Panc1 (cell line): ENCODE measurements around the gene CLIC4. TPM values are rescaled to one million over a fixed set of nuclear protein-coding genes. Genes with fewer than 3 reads are reported as not detected.
"Not testable (repeated sequence)": the region's sequence is repeated elsewhere in the genome, so short reads cannot be mapped to it uniquely, and the experiment has no call there.

Source experiments
- ATAC-seq: fragments of 200-7000 bp; cut with Tn5 transposase; 2 replicates; pipeline ENCODE4 v1.9.1; 2020; ENCODE audit warnings: mild to moderate bottlenecking, moderate library complexity
- BruUV-seq: library from RNA; stranded (reverse); fragments of 400-500 nt; replicated peaks from 2 replicates; lab custom pipeline; 2021; lab: Mats Ljungman, UMichigan
- CTCF ChIA-PET: fragments of 300-600 bp; sonication (Branson Sonifier 250); formaldehyde crosslinking; loops from one replicate; lab custom pipeline; 2022; ENCODE audit warnings: antibody characterized with exemption; lab: Charles Lee
- POLR2A ChIA-PET: fragments of 300-600 bp; sonication (Branson Sonifier 250); formaldehyde crosslinking; loops from one replicate; lab custom pipeline; 2022; ENCODE audit warnings: antibody characterized with exemption; lab: Charles Lee
- DNase-seq: peaks from one replicate; pipeline ENCODE4 v3.0.0-alpha.2; 2010; ENCODE audit warnings: low read depth, low spot score
- H3K27ac ChIP-seq: 2 replicates; pipeline ENCODE4 v1.5.1; 2011; ENCODE audit warnings: mild to moderate bottlenecking, low read length, inconsistent platforms
- H3K27me3 ChIP-seq: fragments of 200-500 bp; sonication (Bioruptor generic); 2 replicates; pipeline ENCODE4 v1.6.0; 2014; ENCODE audit warnings: low read length, inconsistent platforms; ENCODE audit not compliant: control insufficient read depth, insufficient read depth
- H3K36me3 ChIP-seq: fragments of 200-500 bp; sonication (Bioruptor generic); 2 replicates; pipeline ENCODE4 v1.5.1; 2014; ENCODE audit warnings: inconsistent platforms, mild to moderate bottlenecking, low read length, moderate library complexity; ENCODE audit not compliant: control insufficient read depth, insufficient read depth
- H3K4me1 ChIP-seq: 2 replicates; pipeline ENCODE4 v1.5.1; 2011; ENCODE audit warnings: inconsistent platforms, mild to moderate bottlenecking, low read length, moderate library complexity; ENCODE audit not compliant: control insufficient read depth, insufficient read depth
- H3K4me3 ChIP-seq, 2 experiments: 2 replicates each; pipeline ENCODE4 v1.5.1; 2011 to 2012; ENCODE audit warnings: low read depth in 2 of 2, low read length in 2 of 2, mild to moderate bottlenecking in 2 of 2, inconsistent platforms in 1 of 2, moderate library complexity in 1 of 2
- H3K9me3 ChIP-seq: fragments of 200-500 bp; sonication (Bioruptor generic); 2 replicates; pipeline ENCODE4 v1.5.1; 2014; ENCODE audit warnings: low read depth, mild to moderate bottlenecking, inconsistent platforms, low read length, moderate library complexity; ENCODE audit not compliant: control insufficient read depth, insufficient read depth
- POLR2AphosphoS5 ChIP-seq: IDR thresholded peaks from 2 replicates; pipeline ENCODE4 v1.6.1; 2012; ENCODE audit warnings: mild to moderate bottlenecking, low read depth, low read length, moderate library complexity
- SIN3A ChIP-seq: IDR thresholded peaks from 2 replicates; pipeline ENCODE4 v1.6.1; 2012; ENCODE audit warnings: low read depth, mild to moderate bottlenecking, low read length, moderate library complexity, borderline replicate concordance; ENCODE audit not compliant: insufficient read depth
- TCF7L2 ChIP-seq: IDR thresholded peaks from 2 replicates; pipeline ENCODE4 v1.6.1; 2011; ENCODE audit warnings: mild to moderate bottlenecking, low read depth, low read length, inconsistent platforms
- in situ Hi-C: cut with HindIII; loops from 2 replicates; pipeline ENCODE4 v1.10.0; 2016; ENCODE audit warnings: low sequenced_read_pairs, low pct_unique_long_range_greater_than_20kb
- intact Hi-C: fragments of 100-400 bp; cut with micrococcal nuclease; formaldehyde crosslinking; loops from one replicate; pipeline ENCODE4 v1.10.0; 2022; ENCODE audit not compliant: unreplicated experiment
- total RNA-seq: library from RNA; stranded (reverse); gene quantifications from one replicate; pipeline ENCODE4 v1.2.1, GENCODE V29; 2021; ENCODE audit not compliant: unreplicated experiment
- TF ChIP-seq, protein P1 (sequence below), 2 experiments: IDR thresholded peaks; 2 replicates each; pipeline ENCODE4 v1.6.1; 2011 to 2012; ENCODE audit warnings: low read depth in 2 of 2, control low read depth in 1 of 2, low read length in 1 of 2, mild to moderate bottlenecking in 1 of 2, moderate library complexity in 1 of 2; ENCODE audit not compliant: insufficient read depth in 1 of 2
- TF ChIP-seq, protein P2 (sequence below): fragments of 450-650 bp; IDR thresholded peaks from 2 replicates; pipeline ENCODE4 v1.5.1; 2017; ENCODE audit warnings: mild to moderate bottlenecking

The CLIC4 gene
- total RNA-seq, 1 experiment from 2014 or later, result 123 TPM

DNA sequence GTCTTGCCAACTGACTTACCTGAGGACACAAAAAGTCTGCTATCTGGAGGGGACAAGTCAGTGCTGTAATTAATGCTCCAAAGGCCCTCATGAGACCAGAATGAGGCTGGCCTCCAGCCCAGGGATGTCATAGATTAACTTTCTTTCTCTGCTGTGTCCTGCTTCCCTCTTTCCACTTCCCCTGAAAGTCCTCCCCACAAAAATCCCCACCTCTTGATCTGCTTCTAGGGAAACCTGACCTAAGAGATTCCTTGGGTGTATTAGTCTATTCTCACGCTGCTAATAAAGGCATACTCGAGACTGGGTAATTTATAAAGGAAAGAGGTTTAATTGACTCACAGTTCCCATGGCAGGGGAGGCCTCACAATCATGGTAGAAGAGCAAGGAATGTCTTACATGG is 145.6 kb downstream of the CLIC4 start:
- Histone ChIP-seq H3K4me1 (no peaks in the 10 kb centered on the region), H3K27ac (no peak overlapping the region), H3K27me3 (0 out of 2 replicates have a peak, but pooled peaks cover 3% of the 10 kb centered on the region), H3K4me3 (no peak overlapping the region), H3K36me3 (no peaks in the 10 kb centered on the region), H3K9me3 (no peaks in the 10 kb centered on the region)
- DNase-seq (no peak), ATAC-seq (no peak)
- CTCF ChIA-PET, result no interaction called here
- intact Hi-C loops, result no loop called here
- POLR2A ChIA-PET, result no interaction called here
- in situ Hi-C loops, result no loop called here
- no TSS peak for BruUV-seq
- TF ChIP-seq TCF7L2, result no peak

DNA sequence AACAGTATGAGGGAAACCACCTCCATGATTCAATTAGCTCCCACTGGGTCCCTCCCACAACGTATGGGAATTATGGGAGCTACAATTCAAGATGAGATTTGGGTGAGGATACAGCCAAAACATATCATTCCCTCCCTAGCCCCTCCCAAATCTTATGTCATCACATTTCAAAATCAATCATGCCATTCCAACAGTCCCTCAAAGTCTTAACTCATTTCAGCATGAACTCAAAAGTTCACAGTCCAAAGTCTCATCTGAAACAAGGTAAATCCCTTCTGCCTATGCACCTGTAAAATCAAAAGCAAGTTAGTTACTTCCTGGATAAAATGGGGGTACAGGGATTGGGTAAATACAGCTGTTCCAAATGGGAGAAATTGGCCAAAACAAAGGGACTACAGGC is 146.1 kb downstream of the CLIC4 start:
- in situ Hi-C loops, POLR2A ChIA-PET, H3K27ac ChIP-seq, H3K36me3 ChIP-seq, H3K4me3 ChIP-seq, H3K27me3 ChIP-seq, ATAC-seq, H3K9me3 ChIP-seq, BruUV-seq, H3K4me1 ChIP-seq, DNase-seq, CTCF ChIA-PET, intact Hi-C loops: not testable (repeated sequence)

DNA sequence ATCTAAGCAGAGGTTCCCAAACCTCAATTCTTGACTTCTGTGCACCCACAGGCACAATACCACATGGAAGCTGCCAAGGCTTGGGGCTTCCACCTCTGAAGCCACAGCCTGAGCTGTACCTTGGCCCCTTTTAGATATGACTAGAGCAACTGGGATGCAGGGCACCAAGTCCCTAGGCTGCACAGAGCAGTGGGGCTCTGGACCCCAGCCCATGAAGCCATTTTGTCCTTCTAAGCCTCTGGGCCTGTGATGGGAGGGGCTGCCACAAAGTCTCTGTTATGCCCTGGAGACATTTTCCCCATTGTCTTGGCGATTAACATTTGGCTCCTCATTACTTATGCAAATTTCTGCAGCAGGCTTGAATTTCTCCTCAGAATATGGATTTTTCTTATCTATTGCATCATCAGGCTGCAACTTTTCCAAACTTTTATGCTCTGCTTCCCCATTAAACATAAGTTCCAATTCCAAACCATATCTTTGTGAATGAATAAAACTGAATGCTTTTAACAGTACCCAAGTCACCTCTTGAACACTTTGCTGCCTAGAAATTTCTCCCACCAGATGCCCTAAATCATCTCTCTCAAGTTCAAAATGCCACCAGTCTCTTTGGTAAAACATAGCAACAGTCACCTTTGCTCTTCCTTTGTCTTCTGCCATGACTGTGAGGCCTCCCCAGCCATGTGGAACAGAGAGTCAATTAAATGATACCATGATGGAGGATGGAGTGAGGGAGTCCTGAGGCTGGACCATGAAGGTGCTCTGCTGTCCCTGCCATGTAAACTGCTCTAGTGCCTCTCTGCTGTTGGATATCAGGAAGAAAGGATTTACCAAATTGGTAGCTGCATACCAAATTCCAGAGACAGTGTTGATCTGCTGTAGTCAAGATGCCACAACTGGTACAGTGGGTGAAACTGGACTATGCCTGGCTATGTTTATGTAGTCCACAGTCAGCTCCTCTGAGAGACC is 147.2 kb downstream of the CLIC4 start:
- Histone ChIP-seq H3K27me3 (0 out of 2 replicates have a peak, but pooled peaks cover 3% of the 10 kb centered on the region), H3K4me3 (no peak overlapping the region), H3K9me3 (no peaks in the 10 kb centered on the region), H3K27ac (no peak overlapping the region), H3K36me3 (no peaks in the 10 kb centered on the region), H3K4me1 (no peaks in the 10 kb centered on the region)
- POLR2A ChIA-PET, result no interaction called here
- no peak for ATAC-seq
- in situ Hi-C loops, result no loop called here
- intact Hi-C loops, result no loop called here
- TF ChIP-seq, protein P1, sequence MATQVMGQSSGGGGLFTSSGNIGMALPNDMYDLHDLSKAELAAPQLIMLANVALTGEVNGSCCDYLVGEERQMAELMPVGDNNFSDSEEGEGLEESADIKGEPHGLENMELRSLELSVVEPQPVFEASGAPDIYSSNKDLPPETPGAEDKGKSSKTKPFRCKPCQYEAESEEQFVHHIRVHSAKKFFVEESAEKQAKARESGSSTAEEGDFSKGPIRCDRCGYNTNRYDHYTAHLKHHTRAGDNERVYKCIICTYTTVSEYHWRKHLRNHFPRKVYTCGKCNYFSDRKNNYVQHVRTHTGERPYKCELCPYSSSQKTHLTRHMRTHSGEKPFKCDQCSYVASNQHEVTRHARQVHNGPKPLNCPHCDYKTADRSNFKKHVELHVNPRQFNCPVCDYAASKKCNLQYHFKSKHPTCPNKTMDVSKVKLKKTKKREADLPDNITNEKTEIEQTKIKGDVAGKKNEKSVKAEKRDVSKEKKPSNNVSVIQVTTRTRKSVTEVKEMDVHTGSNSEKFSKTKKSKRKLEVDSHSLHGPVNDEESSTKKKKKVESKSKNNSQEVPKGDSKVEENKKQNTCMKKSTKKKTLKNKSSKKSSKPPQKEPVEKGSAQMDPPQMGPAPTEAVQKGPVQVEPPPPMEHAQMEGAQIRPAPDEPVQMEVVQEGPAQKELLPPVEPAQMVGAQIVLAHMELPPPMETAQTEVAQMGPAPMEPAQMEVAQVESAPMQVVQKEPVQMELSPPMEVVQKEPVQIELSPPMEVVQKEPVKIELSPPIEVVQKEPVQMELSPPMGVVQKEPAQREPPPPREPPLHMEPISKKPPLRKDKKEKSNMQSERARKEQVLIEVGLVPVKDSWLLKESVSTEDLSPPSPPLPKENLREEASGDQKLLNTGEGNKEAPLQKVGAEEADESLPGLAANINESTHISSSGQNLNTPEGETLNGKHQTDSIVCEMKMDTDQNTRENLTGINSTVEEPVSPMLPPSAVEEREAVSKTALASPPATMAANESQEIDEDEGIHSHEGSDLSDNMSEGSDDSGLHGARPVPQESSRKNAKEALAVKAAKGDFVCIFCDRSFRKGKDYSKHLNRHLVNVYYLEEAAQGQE (IDR thresholded peaks at IDR 0.05; ENCODE audit: insufficient read depth in 1 of 2, low read depth in 2 of 2, low read length in 1 of 2), result no peak
- TF ChIP-seq SIN3A (no peak), TCF7L2 (no peak), POLR2AphosphoS5 (no peak)
- TF ChIP-seq, protein P2, sequence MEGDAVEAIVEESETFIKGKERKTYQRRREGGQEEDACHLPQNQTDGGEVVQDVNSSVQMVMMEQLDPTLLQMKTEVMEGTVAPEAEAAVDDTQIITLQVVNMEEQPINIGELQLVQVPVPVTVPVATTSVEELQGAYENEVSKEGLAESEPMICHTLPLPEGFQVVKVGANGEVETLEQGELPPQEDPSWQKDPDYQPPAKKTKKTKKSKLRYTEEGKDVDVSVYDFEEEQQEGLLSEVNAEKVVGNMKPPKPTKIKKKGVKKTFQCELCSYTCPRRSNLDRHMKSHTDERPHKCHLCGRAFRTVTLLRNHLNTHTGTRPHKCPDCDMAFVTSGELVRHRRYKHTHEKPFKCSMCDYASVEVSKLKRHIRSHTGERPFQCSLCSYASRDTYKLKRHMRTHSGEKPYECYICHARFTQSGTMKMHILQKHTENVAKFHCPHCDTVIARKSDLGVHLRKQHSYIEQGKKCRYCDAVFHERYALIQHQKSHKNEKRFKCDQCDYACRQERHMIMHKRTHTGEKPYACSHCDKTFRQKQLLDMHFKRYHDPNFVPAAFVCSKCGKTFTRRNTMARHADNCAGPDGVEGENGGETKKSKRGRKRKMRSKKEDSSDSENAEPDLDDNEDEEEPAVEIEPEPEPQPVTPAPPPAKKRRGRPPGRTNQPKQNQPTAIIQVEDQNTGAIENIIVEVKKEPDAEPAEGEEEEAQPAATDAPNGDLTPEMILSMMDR, result no peak
- DNase-seq, result no peak
- BruUV-seq, result no TSS peak
- CTCF ChIA-PET, result no interaction called here
